Kidney (tissue), 14 donors: ENCODE results near the gene TMEM204. TPM values are rescaled to one million over a fixed set of nuclear protein-coding genes. Genes with fewer than 3 reads are reported as not detected.

Experiments used
- DNase-seq, 5 donors: peaks; one replicate each; pipeline ENCODE4 v3.0.0-alpha.2; 2013 to 2020
- FAIRE-seq: peaks from 2 replicates; lab custom pipeline; 2012; peaks lifted over from hg19 to GRCh38; lab: Jason Lieb, UNC
- H3K27ac ChIP-seq, 2 donors: one replicate each; pipeline ENCODE4 v1.7.0; 2013; ENCODE audit warnings: low read depth in 2 of 2, low read length in 2 of 2, inconsistent platforms in 1 of 2
- H3K27me3 ChIP-seq: one replicate; pipeline ENCODE4 v1.7.1; 2013; ENCODE audit warnings: low read length, inconsistent platforms; ENCODE audit not compliant: control insufficient read depth, insufficient read depth
- H3K36me3 ChIP-seq, 3 donors: one replicate each; pipeline versions ENCODE4 v1.7.0 to v1.7.1; 2013; ENCODE audit warnings: low read length in 3 of 3, control low read depth in 1 of 3, inconsistent platforms in 1 of 3; ENCODE audit not compliant: insufficient read depth in 3 of 3, control insufficient read depth in 2 of 3
- H3K4me1 ChIP-seq, 3 donors: one replicate each; pipeline versions ENCODE4 v1.7.0 to v1.7.1; 2013; ENCODE audit warnings: low read length in 3 of 3, inconsistent platforms in 1 of 3, low read depth in 1 of 3; ENCODE audit not compliant: control insufficient read depth in 2 of 3, insufficient read depth in 2 of 3
- H3K4me3 ChIP-seq, 3 donors: one replicate each; pipeline versions ENCODE4 v1.7.0 to v1.8.1; 2013; ENCODE audit warnings: low read length in 3 of 3, control low read depth in 1 of 3, inconsistent platforms in 1 of 3
- H3K9ac ChIP-seq, 3 donors: one replicate each; pipeline versions ENCODE4 v1.7.0 to v1.7.1; 2013; ENCODE audit warnings: low read length in 3 of 3, control low read depth in 1 of 3, inconsistent platforms in 1 of 3
- H3K9me3 ChIP-seq, 3 donors: one replicate each; pipeline versions ENCODE4 v1.7.0 to v1.7.1; 2013; ENCODE audit warnings: low read length in 3 of 3, control low read depth in 1 of 3, inconsistent platforms in 1 of 3; ENCODE audit not compliant: control insufficient read depth in 2 of 3, insufficient read depth in 1 of 3
- intact Hi-C: fragments of 100-400 bp; cut with DNase I; formaldehyde crosslinking; loops from one replicate; pipeline ENCODE4 v1.11.1; 2022
- polyA plus RNA-seq: library from polyadenylated mRNA; stranded (reverse); fragments of 350-450 nt; fragmentation: Illumina TruSeq; extraction: RNeasy Lipid Tissue Mini Kit (QIAGEN cat#74804); gene quantifications from one replicate; pipeline ENCODE4 v1.2.3, GENCODE V29; 2014; ENCODE audit warnings: low read depth, low replicate concordance; ENCODE audit not compliant: insufficient read depth
- total RNA-seq: library from RNA; stranded (reverse); fragmentation: NEBNext Ultra II Directional; extraction: Animal tissue kit (Norgen Biotek cat#: 25700); gene quantifications from one replicate; pipeline ENCODE4 v1.2.1, GENCODE V29; 2021
- TF ChIP-seq, protein P1 (sequence below): IDR thresholded peaks from 3 replicates; pipeline ENCODE4 v1.5.1; 2012; ENCODE audit warnings: mild to moderate bottlenecking, moderate library complexity, borderline replicate concordance; ENCODE audit not compliant: insufficient read depth; ENCODE audit errors: extremely low read depth
- donor health status: control.
- donor health status: control.
- donor health status: control.
- donor health status: control.
- donor health status: control.
- donor health status: DM: yes; HTN: yes; CAD: no.
- donor health status: Normal renal cell carcinoma (clear cell type).

Gene TMEM204
- total and polyA plus RNA-seq, 2 donors from 2014 or later = 40.9 to 49.5 TPM

DNA sequence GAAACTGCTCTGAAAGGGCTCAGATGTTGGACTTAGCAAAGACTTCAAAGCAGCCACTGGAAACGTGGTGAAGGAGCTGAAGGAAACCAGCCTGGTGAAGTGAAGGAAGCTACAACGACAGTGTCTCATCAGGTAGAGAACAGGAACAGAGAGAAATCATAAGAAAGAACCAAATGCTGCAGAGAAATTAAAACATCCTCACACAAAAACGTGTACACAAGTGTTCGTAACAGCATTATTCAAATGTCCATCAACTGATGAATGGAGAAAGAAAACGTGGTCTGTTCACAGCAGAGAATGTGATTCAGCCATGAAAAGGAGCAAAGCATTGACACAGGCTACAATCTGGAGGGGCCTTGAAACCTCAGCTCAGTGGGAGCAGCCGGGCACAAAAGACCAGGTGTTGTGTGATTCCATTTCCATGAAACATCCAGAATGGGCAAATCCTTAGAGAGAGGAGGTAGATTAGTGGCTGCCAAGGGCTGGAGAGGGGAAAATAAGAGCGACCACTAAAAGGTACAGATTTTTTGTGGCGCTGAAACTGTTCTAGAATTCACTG lies 51.5 kb downstream of the TMEM204 start:
- H3K4me3 ChIP-seq = no peak overlapping the region
- no peaks in the 10 kb centered on the region for H3K4me1 ChIP-seq
- peaks cover 4 to 28% (median 17%) of the 10 kb centered on the region in 3 donors for H3K36me3 ChIP-seq
- no peak for FAIRE-seq
- no peak overlapping the region for H3K27ac ChIP-seq
- no peaks in the 10 kb centered on the region for H3K9me3 ChIP-seq
- intact Hi-C loops = no loop called here
- H3K27me3 ChIP-seq = no peaks in the 10 kb centered on the region
- TF ChIP-seq, protein P1, sequence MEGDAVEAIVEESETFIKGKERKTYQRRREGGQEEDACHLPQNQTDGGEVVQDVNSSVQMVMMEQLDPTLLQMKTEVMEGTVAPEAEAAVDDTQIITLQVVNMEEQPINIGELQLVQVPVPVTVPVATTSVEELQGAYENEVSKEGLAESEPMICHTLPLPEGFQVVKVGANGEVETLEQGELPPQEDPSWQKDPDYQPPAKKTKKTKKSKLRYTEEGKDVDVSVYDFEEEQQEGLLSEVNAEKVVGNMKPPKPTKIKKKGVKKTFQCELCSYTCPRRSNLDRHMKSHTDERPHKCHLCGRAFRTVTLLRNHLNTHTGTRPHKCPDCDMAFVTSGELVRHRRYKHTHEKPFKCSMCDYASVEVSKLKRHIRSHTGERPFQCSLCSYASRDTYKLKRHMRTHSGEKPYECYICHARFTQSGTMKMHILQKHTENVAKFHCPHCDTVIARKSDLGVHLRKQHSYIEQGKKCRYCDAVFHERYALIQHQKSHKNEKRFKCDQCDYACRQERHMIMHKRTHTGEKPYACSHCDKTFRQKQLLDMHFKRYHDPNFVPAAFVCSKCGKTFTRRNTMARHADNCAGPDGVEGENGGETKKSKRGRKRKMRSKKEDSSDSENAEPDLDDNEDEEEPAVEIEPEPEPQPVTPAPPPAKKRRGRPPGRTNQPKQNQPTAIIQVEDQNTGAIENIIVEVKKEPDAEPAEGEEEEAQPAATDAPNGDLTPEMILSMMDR = no peak
- no peak for DNase-seq
- H3K9ac ChIP-seq = no peak overlapping the region

DNA sequence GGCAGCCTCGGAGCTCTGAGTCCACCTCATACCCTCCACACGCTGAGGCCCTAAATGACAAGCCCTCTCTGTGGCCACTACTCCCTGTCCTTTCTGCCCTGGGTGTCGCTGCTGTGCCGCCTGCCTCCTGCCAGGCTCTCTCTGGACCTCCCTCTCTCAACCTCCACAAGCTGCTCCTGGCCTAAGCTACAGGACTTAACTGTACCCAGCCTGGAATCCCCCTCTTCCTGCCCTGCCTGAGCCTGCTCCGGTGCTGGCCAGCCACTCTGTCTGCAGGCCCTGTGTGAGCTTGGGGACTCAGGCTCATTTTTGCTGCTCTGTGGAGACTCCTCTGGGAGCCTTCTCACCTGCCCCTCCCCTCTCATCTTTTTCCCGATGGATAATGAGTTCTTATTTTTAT lies 56.9 kb downstream of the TMEM204 start:
- Histone ChIP-seq H3K9ac (no peak overlapping the region), H3K4me1 (no peaks in the 10 kb centered on the region), H3K36me3 (peaks cover 4 to 32% (median 19%) of the 10 kb centered on the region in 3 donors), H3K9me3 (no peaks in the 10 kb centered on the region), H3K27ac (no peak overlapping the region), H3K4me3 (no peak overlapping the region), H3K27me3 (no peaks in the 10 kb centered on the region)
- TF ChIP-seq, protein P1 = no peak
- FAIRE-seq (no peak), DNase-seq (no peak)
- intact Hi-C loops = no loop called here

DNA sequence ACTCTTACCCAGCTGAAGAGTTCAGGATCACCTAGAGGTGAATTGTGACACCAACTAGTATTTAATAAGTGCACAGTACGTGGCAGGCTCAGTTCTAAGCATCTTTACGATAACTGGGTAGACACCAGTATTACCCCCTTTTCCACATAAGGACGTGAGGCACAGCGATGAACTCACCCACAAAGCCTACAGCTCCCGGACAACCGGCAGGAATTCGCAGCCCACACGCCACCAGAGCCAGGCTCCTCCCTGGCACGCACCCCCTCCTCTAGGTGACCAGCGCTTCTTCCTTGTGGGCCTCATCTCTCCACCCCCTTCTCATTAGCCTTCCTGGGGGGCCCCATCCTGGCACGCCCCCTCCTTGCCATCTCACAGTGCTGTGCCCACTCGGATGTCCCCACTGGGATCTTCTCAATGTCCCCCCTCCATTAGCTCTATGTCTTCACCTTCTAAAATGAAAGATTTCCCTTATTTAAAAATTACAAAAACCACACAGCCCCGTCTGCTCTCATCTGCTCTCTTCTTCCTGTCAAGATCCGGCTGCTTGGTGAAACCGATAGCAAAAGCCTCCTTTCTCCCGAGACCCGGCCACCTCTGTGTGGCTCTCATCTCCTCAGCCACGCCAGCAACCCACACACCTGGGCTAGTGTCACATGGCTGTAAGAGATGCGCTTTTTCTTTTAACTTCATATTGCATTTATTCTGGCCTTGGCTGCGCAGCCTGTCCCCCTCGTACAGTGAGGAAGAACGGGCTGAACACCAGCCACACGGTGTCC lies 57.7 kb downstream of the TMEM204 start:
- TF ChIP-seq, protein P1 = no peak
- no peak overlapping the region for H3K4me3 ChIP-seq
- H3K9me3 ChIP-seq = no peaks in the 10 kb centered on the region
- H3K27me3 ChIP-seq = no peaks in the 10 kb centered on the region
- no peak overlapping the region for H3K27ac ChIP-seq
- no peak for DNase-seq
- peaks cover 4 to 28% (median 16%) of the 10 kb centered on the region in 3 donors for H3K36me3 ChIP-seq
- H3K9ac ChIP-seq = no peak overlapping the region
- intact Hi-C loops = no loop called here
- no peaks in the 10 kb centered on the region for H3K4me1 ChIP-seq
- FAIRE-seq = no peak
